Cardiac muscle cell (in vitro differentiated cells and primary cell): ENCODE data around the gene ERI2. TPM values are rescaled to one million over a fixed set of nuclear protein-coding genes. Genes with fewer than 3 reads are reported as not detected.

Experiments used
- DNase-seq, 2 donors: peaks; one replicate each; pipeline versions ENCODE4 v3.0.0 to v3.0.0-alpha.2; 2010 to 2017; ENCODE audit warnings: low read depth in 1 of 2, low spot score in 1 of 2
- H3K27ac ChIP-seq: fragments of 200-600 bp; sonication (generic); 2 replicates; pipeline ENCODE4 v1.5.1; 2016
- H3K27me3 ChIP-seq: fragments of 200-600 bp; sonication (generic); 2 replicates; pipeline ENCODE4 v1.6.0; 2016; ENCODE audit warnings: control low read depth
- H3K36me3 ChIP-seq: fragments of 200-600 bp; sonication (generic); 2 replicates; pipeline ENCODE4 v1.5.1; 2016; ENCODE audit warnings: control low read depth
- H3K4me1 ChIP-seq: fragments of 200-600 bp; sonication (generic); 2 replicates; pipeline ENCODE4 v1.8.1; 2017; ENCODE audit warnings: low read depth, mild to moderate bottlenecking, mixed run types
- H3K4me3 ChIP-seq: fragments of 200-600 bp; sonication (generic); 2 replicates; pipeline ENCODE4 v1.5.1; 2016; ENCODE audit warnings: mild to moderate bottlenecking
- H3K9me3 ChIP-seq: fragments of 200-600 bp; sonication (generic); 2 replicates; pipeline ENCODE4 v1.5.1; 2017; ENCODE audit warnings: low read depth, mild to moderate bottlenecking, control low read depth
- CTCF ChIP-seq: IDR thresholded peaks from 2 replicates; pipeline ENCODE4 v1.5.1; 2012; ENCODE audit warnings: low read depth, mild to moderate bottlenecking, low read length
- polyA plus RNA-seq: library from polyadenylated mRNA; unstranded; fragments of >200 nt; fragmentation: Nextera tagmentation; extraction: Ambion mirVana; gene quantifications from 2 replicates; pipeline ENCODE4 v1.2.1, GENCODE V29; 2016
- total RNA-seq: library from RNA; depleted of rRNA; stranded (reverse); fragments of >200 nt; gene quantifications from 2 replicates; pipeline ENCODE4 v1.2.3, GENCODE V29; 2016

ERI2 gene
- total and polyA plus RNA-seq, 2 experiments from 2014 or later, result 18.1 to 28.0 TPM

- H3K27ac ChIP-seq, result no peak overlapping the region
- H3K36me3 ChIP-seq, result peaks cover 10% of the 10 kb centered on the region
- TF ChIP-seq CTCF, result no peak
- DNase-seq, result no peak
- no peak overlapping the region for H3K4me3 ChIP-seq
- no peaks in the 10 kb centered on the region for H3K9me3 ChIP-seq
- no peaks in the 10 kb centered on the region for H3K4me1 ChIP-seq
- H3K27me3 ChIP-seq, result no peaks in the 10 kb centered on the region
Observed at GRCh38 chr16:20803561-20804214, 2.6 kb downstream of the ERI2 start.

GRCh38 chr16:20803192-20803560 is 3.1 kb downstream of the ERI2 start:
- Histone ChIP-seq H3K36me3 (peaks cover 14% of the 10 kb centered on the region), H3K4me1 (no peaks in the 10 kb centered on the region), H3K4me3 (no peak overlapping the region), H3K27ac (no peak overlapping the region), H3K27me3 (no peaks in the 10 kb centered on the region), H3K9me3 (no peaks in the 10 kb centered on the region)
- no peak for DNase-seq
- TF ChIP-seq CTCF, result no peak

- Histone ChIP-seq H3K4me1 (no peaks in the 10 kb centered on the region), H3K36me3 (peaks cover 21% of the 10 kb centered on the region), H3K9me3 (no peaks in the 10 kb centered on the region), H3K27me3 (no peaks in the 10 kb centered on the region), H3K4me3 (no peak overlapping the region), H3K27ac (no peak overlapping the region)
- DNase-seq, result no peak
- TF ChIP-seq CTCF, result no peak
Observed at GRCh38 chr16:20801278-20801677, 5.0 kb downstream of the ERI2 start.

GRCh38 chr16:20799599-20799998 is 6.7 kb downstream of the ERI2 start:
- TF ChIP-seq CTCF, result peak; percentile 55
- Histone ChIP-seq H3K9me3 (no peaks in the 10 kb centered on the region), H3K27ac (no peak overlapping the region), H3K36me3 (peaks cover 21% of the 10 kb centered on the region), H3K4me3 (no peak overlapping the region), H3K4me1 (no peaks in the 10 kb centered on the region), H3K27me3 (no peaks in the 10 kb centered on the region)
- DNase-seq, result peak; percentile 46 to 56

GRCh38 chr16:20798364-20798763 is 7.9 kb downstream of the ERI2 start:
- no peak overlapping the region for H3K27ac ChIP-seq
- no peaks in the 10 kb centered on the region for H3K27me3 ChIP-seq
- H3K9me3 ChIP-seq, result no peaks in the 10 kb centered on the region
- DNase-seq, result no peak
- H3K4me3 ChIP-seq, result no peak overlapping the region
- H3K4me1 ChIP-seq, result no peaks in the 10 kb centered on the region
- no peak for TF ChIP-seq CTCF
- H3K36me3 ChIP-seq, result peaks cover 21% of the 10 kb centered on the region
